DND-41 (cell line): Measurements from ENCODE around the gene HABP4.

ENCODE experiments used
- ATAC-seq: fragments of 200-7000 bp; cut with Tn5 transposase; 3 replicates; pipeline ENCODE4 v1.9.1; 2021; ENCODE audit warnings: low read depth; ENCODE audit not compliant: insufficient read depth
- DNase-seq: peaks from one replicate; pipeline ENCODE4 v3.0.0-alpha.2; 2020
- H2AFZ ChIP-seq: 2 replicates; pipeline ENCODE4 v1.6.0; 2012; ENCODE audit warnings: low read depth, low read length
- H3K27ac ChIP-seq: 2 replicates; pipeline ENCODE4 v1.5.1; 2012; ENCODE audit warnings: low read length, inconsistent platforms
- H3K27me3 ChIP-seq: fragments of 200-600 bp; sonication (generic); 2 replicates; pipeline ENCODE4 v1.6.0; 2012; ENCODE audit warnings: low read length, mild to moderate bottlenecking, inconsistent platforms; ENCODE audit not compliant: insufficient read depth, poor library complexity
- H3K36me3 ChIP-seq: 2 replicates; pipeline ENCODE4 v1.5.1; 2012; ENCODE audit warnings: low read length, inconsistent platforms; ENCODE audit not compliant: insufficient read depth
- H3K4me1 ChIP-seq: 2 replicates; pipeline ENCODE4 v1.5.1; 2012; ENCODE audit warnings: mild to moderate bottlenecking, low read length; ENCODE audit not compliant: insufficient read depth
- H3K4me2 ChIP-seq: 2 replicates; pipeline ENCODE4 v1.6.0; 2012; ENCODE audit warnings: mild to moderate bottlenecking, moderate library complexity, low read length, inconsistent platforms; ENCODE audit not compliant: insufficient read depth
- H3K4me3 ChIP-seq, 2 experiments: fragments of 200-600 bp in 1 of 2; shearing (Covaris generic) in 1 of 2; 2 replicates each; pipeline ENCODE4 v1.5.1; 2012 to 2016; ENCODE audit warnings: inconsistent platforms in 2 of 2, low read length in 2 of 2, mild to moderate bottlenecking in 2 of 2, low read depth in 1 of 2, moderate library complexity in 1 of 2
- H3K79me2 ChIP-seq: 2 replicates; pipeline ENCODE4 v1.6.0; 2012; ENCODE audit warnings: low read length, inconsistent platforms; ENCODE audit not compliant: insufficient read depth
- H3K9ac ChIP-seq: 2 replicates; pipeline ENCODE4 v1.6.0; 2012; ENCODE audit warnings: low read depth, mild to moderate bottlenecking, inconsistent platforms, low read length, moderate library complexity
- H3K9me3 ChIP-seq: 2 replicates; pipeline ENCODE4 v1.5.1; 2012; ENCODE audit warnings: low read length, moderate library complexity, mild to moderate bottlenecking, inconsistent platforms; ENCODE audit not compliant: insufficient read depth, severe bottlenecking
- H4K20me1 ChIP-seq: 2 replicates; pipeline ENCODE4 v1.6.0; 2012; ENCODE audit warnings: low read length; ENCODE audit not compliant: insufficient read depth
- EZH2 ChIP-seq: IDR thresholded peaks from 3 replicates; pipeline ENCODE4 v1.6.1; 2012; ENCODE audit warnings: borderline replicate concordance, low read depth, mild to moderate bottlenecking, moderate library complexity, low read length, inconsistent platforms; ENCODE audit not compliant: severe bottlenecking
- TF ChIP-seq, protein P1 (sequence below): IDR thresholded peaks from 2 replicates; pipeline ENCODE4 v1.5.1; 2012; ENCODE audit warnings: borderline replicate concordance, low read length, moderate library complexity, mild to moderate bottlenecking; ENCODE audit not compliant: poor library complexity, severe bottlenecking; ENCODE audit errors: extremely low read depth

The HABP4 gene

DNA sequence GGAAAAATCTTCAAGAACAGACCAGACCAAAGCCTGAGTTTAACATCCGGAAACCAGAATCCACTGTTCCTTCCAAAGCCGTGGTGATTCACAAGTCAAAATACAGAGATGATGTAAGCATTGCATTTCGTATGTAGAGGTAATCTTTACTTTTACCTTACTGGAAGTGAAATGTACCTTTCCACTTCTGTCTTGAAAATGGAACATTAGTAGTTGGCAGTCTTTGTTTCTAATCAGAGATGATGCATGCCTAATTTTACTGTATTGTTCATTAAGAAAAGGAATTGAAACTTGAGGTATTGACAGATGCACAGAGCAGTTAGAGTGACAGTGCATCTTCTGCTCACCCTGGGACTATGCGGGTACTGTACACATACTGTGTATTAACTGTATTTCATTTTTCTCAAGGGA lies 34.6 kb downstream of the HABP4 start:
- no peaks in the 10 kb centered on the region for H4K20me1 ChIP-seq
- H3K79me2 ChIP-seq = no peaks in the 10 kb centered on the region
- H3K27ac ChIP-seq = no peak overlapping the region
- peaks cover 3% of the 10 kb centered on the region; the same call in 1 of the 2 replicates for H3K36me3 ChIP-seq
- no peaks in the 10 kb centered on the region for H3K27me3 ChIP-seq
- no peak overlapping the region for H3K4me3 ChIP-seq
- TF ChIP-seq, protein P1, sequence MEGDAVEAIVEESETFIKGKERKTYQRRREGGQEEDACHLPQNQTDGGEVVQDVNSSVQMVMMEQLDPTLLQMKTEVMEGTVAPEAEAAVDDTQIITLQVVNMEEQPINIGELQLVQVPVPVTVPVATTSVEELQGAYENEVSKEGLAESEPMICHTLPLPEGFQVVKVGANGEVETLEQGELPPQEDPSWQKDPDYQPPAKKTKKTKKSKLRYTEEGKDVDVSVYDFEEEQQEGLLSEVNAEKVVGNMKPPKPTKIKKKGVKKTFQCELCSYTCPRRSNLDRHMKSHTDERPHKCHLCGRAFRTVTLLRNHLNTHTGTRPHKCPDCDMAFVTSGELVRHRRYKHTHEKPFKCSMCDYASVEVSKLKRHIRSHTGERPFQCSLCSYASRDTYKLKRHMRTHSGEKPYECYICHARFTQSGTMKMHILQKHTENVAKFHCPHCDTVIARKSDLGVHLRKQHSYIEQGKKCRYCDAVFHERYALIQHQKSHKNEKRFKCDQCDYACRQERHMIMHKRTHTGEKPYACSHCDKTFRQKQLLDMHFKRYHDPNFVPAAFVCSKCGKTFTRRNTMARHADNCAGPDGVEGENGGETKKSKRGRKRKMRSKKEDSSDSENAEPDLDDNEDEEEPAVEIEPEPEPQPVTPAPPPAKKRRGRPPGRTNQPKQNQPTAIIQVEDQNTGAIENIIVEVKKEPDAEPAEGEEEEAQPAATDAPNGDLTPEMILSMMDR = no peak
- no peak for TF ChIP-seq EZH2
- DNase-seq (no peak), ATAC-seq (no peak)
- H3K9ac ChIP-seq = no peak overlapping the region
- no peaks in the 10 kb centered on the region for H3K9me3 ChIP-seq
- no peaks in the 10 kb centered on the region for H3K4me1 ChIP-seq
- H2AFZ ChIP-seq = no peak overlapping the region
- no peak overlapping the region for H3K4me2 ChIP-seq

DNA sequence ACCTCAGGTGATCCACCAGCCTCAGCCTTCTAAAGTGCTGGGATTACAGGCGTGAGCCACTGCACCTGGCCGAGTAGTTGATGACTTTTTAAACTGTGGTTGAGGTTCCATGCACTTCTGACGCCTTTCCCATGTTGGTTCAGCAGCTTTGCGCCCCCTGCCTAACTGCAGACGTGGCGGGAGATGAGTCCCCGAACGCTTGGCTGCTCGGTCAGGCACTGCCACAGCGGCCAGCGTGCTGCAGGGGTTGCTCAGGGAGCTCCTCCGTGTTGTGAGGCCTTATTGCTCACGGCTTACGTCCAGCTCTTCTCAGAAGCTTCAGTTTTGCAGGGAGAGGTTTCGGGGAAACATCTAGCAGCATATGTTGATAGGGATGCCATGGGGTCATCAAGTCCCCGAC lies 35.3 kb downstream of the HABP4 start:
- no peak overlapping the region for H2AFZ ChIP-seq
- ATAC-seq = no peak
- H3K9me3 ChIP-seq = no peaks in the 10 kb centered on the region
- H3K36me3 ChIP-seq = peaks cover 3% of the 10 kb centered on the region; the same call in 1 of the 2 replicates
- no peaks in the 10 kb centered on the region for H3K27me3 ChIP-seq
- TF ChIP-seq EZH2 = no peak
- TF ChIP-seq, protein P1 = no peak
- H3K4me1 ChIP-seq = no peaks in the 10 kb centered on the region
- H3K9ac ChIP-seq = no peak overlapping the region
- DNase-seq = no peak
- no peaks in the 10 kb centered on the region for H3K79me2 ChIP-seq
- no peak overlapping the region for H3K4me2 ChIP-seq
- no peaks in the 10 kb centered on the region for H4K20me1 ChIP-seq
- no peak overlapping the region for H3K27ac ChIP-seq
- no peak overlapping the region for H3K4me3 ChIP-seq

DNA sequence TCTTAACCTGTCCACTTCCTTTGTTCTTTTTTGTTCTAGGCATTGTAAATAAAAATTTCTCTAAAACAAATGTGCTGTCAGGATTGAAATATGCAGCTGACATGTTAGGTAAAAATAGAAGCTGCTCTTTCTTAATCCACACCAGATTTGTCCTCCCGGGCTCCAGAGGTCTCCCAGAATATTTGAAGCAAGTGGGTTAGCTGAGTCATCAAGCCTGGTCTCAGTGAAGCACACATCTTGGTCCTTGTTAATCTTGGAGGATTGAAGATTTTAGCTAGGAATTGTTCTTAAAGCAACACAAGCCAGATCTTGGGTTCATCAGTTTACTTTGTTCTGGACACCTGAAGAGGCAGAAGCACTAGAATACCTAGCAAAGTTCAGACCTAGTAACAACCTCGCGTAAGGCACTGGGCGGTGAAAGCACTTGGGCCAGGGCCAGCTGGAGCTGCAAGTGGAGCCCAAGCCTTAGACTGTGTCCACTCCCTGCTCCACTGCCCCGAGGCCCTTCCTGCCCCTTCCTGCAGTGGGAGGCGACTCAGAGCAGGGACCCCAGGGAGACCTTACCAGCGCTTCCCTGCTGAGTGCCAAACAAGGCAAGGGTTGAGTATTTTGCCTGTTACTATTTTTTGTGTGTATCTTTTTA lies 36.5 kb downstream of the HABP4 start:
- Histone ChIP-seq H4K20me1 (no peaks in the 10 kb centered on the region), H3K36me3 (peaks cover 3% of the 10 kb centered on the region; the same call in 1 of the 2 replicates), H3K27me3 (no peaks in the 10 kb centered on the region), H3K9me3 (no peaks in the 10 kb centered on the region), H3K4me2 (no peak overlapping the region), H3K79me2 (no peaks in the 10 kb centered on the region), H3K9ac (no peak overlapping the region), H2AFZ (no peak overlapping the region), H3K27ac (no peak overlapping the region), H3K4me1 (no peaks in the 10 kb centered on the region), H3K4me3 (no peak overlapping the region)
- DNase-seq (no peak), ATAC-seq (no peak)
- TF ChIP-seq EZH2 = no peak
- TF ChIP-seq, protein P1 = no peak
